SK-N-SH treated with all-trans-retinoic acid at 6 μM for 48 hours (cell line): ENCODE data around the gene ARVCF.

Experiments used
- ATAC-seq: fragments of 200-7000 bp; cut with Tn5 transposase; 3 replicates; pipeline ENCODE4 v1.9.1; 2020; ENCODE audit warnings: mild to moderate bottlenecking, moderate library complexity
- ARNTL ChIP-seq: fragments of 450-650 bp; formaldehyde crosslinking; IDR thresholded peaks from 2 replicates; pipeline ENCODE4 v1.5.0; 2020; ENCODE audit warnings: low read depth, mild to moderate bottlenecking, moderate library complexity, borderline replicate concordance
- CREB5 ChIP-seq: fragments of 250-450 bp; sonication (Bioruptor Pico); IDR thresholded peaks from 2 replicates; pipeline ENCODE4 v1.5.1; 2020; ENCODE audit warnings: low read depth, mild to moderate bottlenecking, moderate library complexity
- CSDC2 ChIP-seq: fragments of 250-450 bp; sonication (Bioruptor Pico); IDR thresholded peaks from 2 replicates; pipeline ENCODE4 v1.5.0; 2020; ENCODE audit warnings: mild to moderate bottlenecking, moderate library complexity
- CSRNP3 ChIP-seq: fragments of 250-450 bp; sonication (Bioruptor Pico); IDR thresholded peaks from 2 replicates; pipeline ENCODE4 v1.5.1; 2021; ENCODE audit warnings: mild to moderate bottlenecking, moderate library complexity
- ESRRG ChIP-seq: fragments of 250-450 bp; sonication (Bioruptor Pico); IDR thresholded peaks from 2 replicates; pipeline ENCODE4 v1.6.1; 2021; ENCODE audit warnings: mild to moderate bottlenecking
- GLIS3 ChIP-seq: fragments of 250-450 bp; sonication (Bioruptor Pico); IDR thresholded peaks from 2 replicates; pipeline ENCODE4 v1.5.0; 2020; ENCODE audit warnings: mild to moderate bottlenecking, moderate library complexity
- OSR1 ChIP-seq: fragments of 250-450 bp; sonication (Bioruptor Pico); IDR thresholded peaks from 2 replicates; pipeline ENCODE4 v1.8.0; 2022; ENCODE audit warnings: moderate library complexity, mild to moderate bottlenecking, inconsistent platforms
- PATZ1 ChIP-seq: fragments of 250-450 bp; sonication (Bioruptor Pico); IDR thresholded peaks from 2 replicates; pipeline ENCODE4 v1.8.0; 2020; ENCODE audit warnings: mild to moderate bottlenecking, moderate library complexity, borderline replicate concordance
- POU6F1 ChIP-seq: fragments of 250-450 bp; sonication (Bioruptor Pico); IDR thresholded peaks from 2 replicates; pipeline ENCODE4 v1.8.0; 2021; ENCODE audit warnings: low read depth, mild to moderate bottlenecking, moderate library complexity, borderline replicate concordance
- PPARA ChIP-seq: fragments of 250-450 bp; sonication (Bioruptor Pico); IDR thresholded peaks from 2 replicates; pipeline ENCODE4 v1.5.0; 2020; ENCODE audit warnings: mild to moderate bottlenecking, borderline replicate concordance
- RARB ChIP-seq: fragments of 250-450 bp; sonication (Bioruptor Pico); IDR thresholded peaks from 2 replicates; pipeline ENCODE4 v1.8.0; 2021; ENCODE audit warnings: mild to moderate bottlenecking, moderate library complexity
- SNAI2 ChIP-seq: fragments of 250-450 bp; sonication (Bioruptor Pico); IDR thresholded peaks from 2 replicates; pipeline ENCODE4 v1.5.0; 2020; ENCODE audit warnings: mild to moderate bottlenecking, moderate library complexity
- TCF4 ChIP-seq: fragments of 250-450 bp; sonication (Bioruptor Pico); IDR thresholded peaks from 2 replicates; pipeline ENCODE4 v1.8.0; 2021; ENCODE audit warnings: mild to moderate bottlenecking, moderate library complexity, borderline replicate concordance
- TOX ChIP-seq: fragments of 250-450 bp; sonication (Bioruptor Pico); IDR thresholded peaks from 2 replicates; pipeline ENCODE4 v1.8.0; 2021; ENCODE audit warnings: mild to moderate bottlenecking, moderate library complexity, borderline replicate concordance
- TSHZ2 ChIP-seq: fragments of 250-450 bp; sonication (Bioruptor Pico); IDR thresholded peaks from 2 replicates; pipeline ENCODE4 v1.5.0; 2020; ENCODE audit warnings: mild to moderate bottlenecking, moderate library complexity
- ZC3H10 ChIP-seq: fragments of 250-450 bp; sonication (Bioruptor Pico); IDR thresholded peaks from 2 replicates; pipeline ENCODE4 v1.5.1; 2021; ENCODE audit warnings: mild to moderate bottlenecking, moderate library complexity
- ZFP3 ChIP-seq: fragments of 250-450 bp; sonication (Bioruptor Pico); IDR thresholded peaks from 2 replicates; pipeline ENCODE4 v1.5.0; 2020; ENCODE audit warnings: mild to moderate bottlenecking, moderate library complexity
- ZFP30 ChIP-seq: fragments of 450-650 bp; formaldehyde crosslinking; IDR thresholded peaks from 2 replicates; pipeline ENCODE4 v1.5.0; 2022; ENCODE audit warnings: mild to moderate bottlenecking, moderate library complexity
- ZNF565 ChIP-seq: fragments of 450-650 bp; formaldehyde crosslinking; conservative IDR thresholded peaks from 2 replicates; pipeline ENCODE4 v1.5.0; 2020; ENCODE audit warnings: low read depth, mild to moderate bottlenecking, moderate library complexity
- ZNF70 ChIP-seq: fragments of 450-650 bp; formaldehyde crosslinking; IDR thresholded peaks from 2 replicates; pipeline ENCODE4 v1.5.0; 2020; ENCODE audit warnings: mild to moderate bottlenecking, moderate library complexity
- ZNF8 ChIP-seq: fragments of 450-650 bp; formaldehyde crosslinking; IDR thresholded peaks from 2 replicates; pipeline ENCODE4 v1.5.0; 2020; ENCODE audit warnings: mild to moderate bottlenecking, moderate library complexity

ARVCF gene

GRCh38 chr22:20063271-20064139 is 46.9 kb upstream of the ARVCF start:
- no peak for ATAC-seq
- TF ChIP-seq SNAI2 (no peak), ZFP3 (no peak), TOX (CRISPR knock-in tag) (no peak), GLIS3 (CRISPR knock-in tag) (no peak), ZNF8 (CRISPR knock-in tag) (no peak), PPARA (no peak), ZNF565 (CRISPR knock-in tag) (no peak)

- TF ChIP-seq SNAI2 (no peak), TOX (CRISPR knock-in tag) (no peak), POU6F1 (CRISPR knock-in tag) (no peak), CREB5 (CRISPR knock-in tag) (no peak), ARNTL (CRISPR knock-in tag) (no peak), CSDC2 (no peak), ZC3H10 (CRISPR knock-in tag) (no peak), ZFP3 (no peak), ZFP30 (CRISPR knock-in tag) (no peak), PPARA (no peak), GLIS3 (CRISPR knock-in tag) (no peak), ZNF70 (CRISPR knock-in tag) (no peak), ESRRG (no peak), PATZ1 (CRISPR knock-in tag) (no peak), OSR1 (CRISPR knock-in tag) (no peak), TSHZ2 (CRISPR knock-in tag) (no peak), RARB (CRISPR knock-in tag) (no peak), TCF4 (CRISPR knock-in tag) (no peak), CSRNP3 (CRISPR knock-in tag) (no peak)
Observed at GRCh38 chr22:20062766-20063083, 46.1 kb upstream of the ARVCF start.

More at GRCh38 chr22:20062766-20063083, 46.1 kb upstream of the ARVCF start:
- peak; percentile 42; the same call in 2 of the 3 replicates for ATAC-seq
